Psoas muscle (tissue), 8 donors: ENCODE results near the gene CHD2. TPM values are rescaled to one million over a fixed set of nuclear protein-coding genes. Genes with fewer than 3 reads are reported as not detected.

Experiments
- ATAC-seq, 4 donors: fragments of 200-7000 bp; cut with Tn5 transposase; one replicate each; pipeline ENCODE4 v1.9.1; 2020; ENCODE audit warnings: moderate library complexity in 3 of 4, mild to moderate bottlenecking in 2 of 4
- DNase-seq, 2 donors: peaks; one replicate each; pipeline ENCODE4 v3.0.0-alpha.2; 2020
- H3K27ac ChIP-seq: fragments of 200-600 bp; one replicate; pipeline ENCODE4 v1.8.0; 2022
- H3K27me3 ChIP-seq, 3 donors: fragments of 200-600 bp in 1 of 3; one replicate each; pipeline versions ENCODE4 v1.6.1 to v1.8.0; 2013 to 2022; ENCODE audit warnings: low read length in 2 of 3, mild to moderate bottlenecking in 2 of 3, moderate library complexity in 1 of 3; ENCODE audit not compliant: insufficient read depth in 3 of 3
- H3K36me3 ChIP-seq, 2 donors: fragments of 200-600 bp in 1 of 2; one replicate each; pipeline versions ENCODE4 v1.6.1 to v1.8.0; 2013 to 2022; ENCODE audit warnings: low read depth in 1 of 2, mild to moderate bottlenecking in 1 of 2, moderate library complexity in 1 of 2; ENCODE audit not compliant: insufficient read depth in 1 of 2
- H3K4me1 ChIP-seq: fragments of 200-600 bp; one replicate; pipeline ENCODE4 v1.8.0; 2022
- H3K4me3 ChIP-seq: fragments of 200-600 bp; one replicate; pipeline ENCODE4 v1.8.0; 2022; ENCODE audit warnings: mild to moderate bottlenecking
- H3K9me3 ChIP-seq: fragments of 200-600 bp; one replicate; pipeline ENCODE4 v1.8.0; 2022
- CTCF ChIP-seq: fragments of 200-600 bp; IDR thresholded peaks from one replicate; pipeline ENCODE4 v1.8.0; 2022; ENCODE audit warnings: antibody characterized with exemption
- WGBS, 3 donors: extraction: QIAGEN DNeasy Blood & Tissue Kit; methylation state at CpG; one replicate each; pipeline versions ENCODE4 v1.1.6 to v1.1.7; 2013; 5-methylcytosine and 5-hydroxymethylcytosine counted together
- intact Hi-C, 2 donors: fragments of 100-400 bp; cut with DNase I; formaldehyde crosslinking; loops; one replicate each; pipeline versions ENCODE4 v1.11.0 to v1.14.2; 2022
- polyA plus RNA-seq, 3 donors: library from polyadenylated mRNA; stranded (reverse); fragments of 200-250 nt; gene quantifications; one replicate each; pipeline ENCODE4 v1.2.3, GENCODE V29; 2013
- total RNA-seq, 4 donors: library from RNA; stranded (reverse); fragmentation: NEBNext Ultra II Directional in 2 of 4; extraction: Animal tissue kit (Norgen Biotek cat#: 25700) in 2 of 4; gene quantifications; one replicate each; pipeline versions ENCODE4 v1.2.1 to v1.2.4, GENCODE V29; 2021 to 2023
- donor health status: healthy with polysubstance abuse.
- donor health status: DM: no; HTN: no; CAD: no; lungs with moderate emphysema.
- donor health status: Bipolar disorder and iron deficiency.
- donor health status: healthy.
- donor health status: DM: yes; HTN: yes; CAD: no.
- donor health status: DM: no; HTN: no; CAD: no.
- donor health status: DM: no; HTN: no; CAD: no.
- donor health status: DM: yes; HTN: yes; CAD: no.

CHD2 gene
- total and polyA plus RNA-seq, 7 donors: 11.1 to 53.0 (median 40.9) TPM

DNA sequence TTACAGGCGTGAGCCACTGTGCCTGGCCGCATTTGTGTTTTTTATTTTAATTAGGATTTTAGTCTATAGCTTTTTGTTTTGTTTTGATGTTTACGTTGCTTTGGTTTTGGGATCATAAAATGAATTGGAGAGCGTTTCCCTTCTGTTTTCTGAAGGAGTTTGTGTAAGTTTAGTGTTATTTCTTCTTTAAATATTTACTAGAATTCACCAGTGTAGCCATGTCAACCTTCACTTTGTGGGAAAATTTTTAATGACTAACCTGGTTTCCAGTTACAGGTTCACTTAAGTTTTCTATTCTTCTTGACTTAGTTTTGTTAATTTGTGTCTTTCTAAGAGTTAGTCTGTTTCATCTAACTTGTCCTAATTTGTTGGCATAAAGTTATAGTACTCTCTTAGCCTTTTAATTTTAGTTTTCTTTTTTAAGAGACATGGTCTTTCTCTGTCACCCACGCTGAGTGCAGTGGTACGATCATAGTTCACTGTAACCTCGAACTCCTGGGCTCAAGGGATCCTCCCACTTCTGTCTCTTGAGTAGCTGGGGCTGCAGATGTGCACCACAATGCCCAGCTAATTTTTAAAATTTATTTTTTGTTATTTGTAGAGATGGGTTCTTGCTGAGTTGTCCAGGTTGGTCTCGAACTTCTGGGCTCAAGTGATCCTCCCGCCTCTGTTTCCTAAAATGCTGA is 61.0 kb downstream of the CHD2 start:
- intact Hi-C loops: no loop called here
- DNase-seq: no peak
- Histone ChIP-seq H3K27me3 (no peaks in the 10 kb centered on the region), H3K4me3 (no peak overlapping the region), H3K4me1 (peaks cover 11% of the 10 kb centered on the region), H3K9me3 (no peaks in the 10 kb centered on the region), H3K27ac (no peak overlapping the region), H3K36me3 (peaks cover 0 to 92% of the 10 kb centered on the region in 2 donors)
- no peak for ATAC-seq
- no peak for TF ChIP-seq CTCF
- WGBS, 3 donors: 95 to 99% (median 97%) methylated on average over 9 of the region's 9 CpGs

- DNase-seq (no peak), ATAC-seq (no peak)
- intact Hi-C loops: no loop called here
- 90 to 100% (median 97%) methylated on average over 1 of the region's 1 CpG for WGBS, 3 donors
- no peaks in the 10 kb centered on the region for H3K9me3 ChIP-seq
- peaks cover 4% of the 10 kb centered on the region for H3K4me1 ChIP-seq
- TF ChIP-seq CTCF: no peak
- peaks cover 3 to 86% of the 10 kb centered on the region in 2 donors for H3K36me3 ChIP-seq
- H3K27me3 ChIP-seq: no peaks in the 10 kb centered on the region
- no peak overlapping the region for H3K27ac ChIP-seq
- H3K4me3 ChIP-seq: no peak overlapping the region
These were observed 62.8 kb downstream of the CHD2 start for GRCh38 chr15:92962914-92963313.

- no peak overlapping the region for H3K27ac ChIP-seq
- H3K36me3 ChIP-seq: peaks cover 3 to 85% of the 10 kb centered on the region in 2 donors
- no peaks in the 10 kb centered on the region for H3K27me3 ChIP-seq
- ATAC-seq (no peak), DNase-seq (no peak)
- no peaks in the 10 kb centered on the region for H3K9me3 ChIP-seq
- WGBS, 3 donors: 95 to 99% (median 96%) methylated on average over 2 of the region's 2 CpGs
- intact Hi-C loops: no loop called here
- TF ChIP-seq CTCF: no peak
- no peak overlapping the region for H3K4me3 ChIP-seq
- peaks cover 5% of the 10 kb centered on the region for H3K4me1 ChIP-seq
These were observed 63.7 kb downstream of the CHD2 start for GRCh38 chr15:92963794-92964193.

- no peak overlapping the region for H3K4me3 ChIP-seq
- WGBS, 3 donors: 93 to 94% (median 94%) methylated on average over 5 of the region's 5 CpGs
- peaks cover 16% of the 10 kb centered on the region for H3K4me1 ChIP-seq
- H3K9me3 ChIP-seq: no peaks in the 10 kb centered on the region
- ATAC-seq (peak in 3 of 4 donors; percentile 9 to 48 (median 26)), DNase-seq (no peak)
- intact Hi-C loops: loop anchor here in 1 of 2 donors (5.0 kb wide), 1 partner anchor 37 kb away; no protein-coding TSS in a partner anchor
- H3K27me3 ChIP-seq: no peaks in the 10 kb centered on the region
- peaks cover 3 to 80% of the 10 kb centered on the region in 2 donors for H3K36me3 ChIP-seq
- no peak for TF ChIP-seq CTCF
- peak overlapping the region; percentile 28 for H3K27ac ChIP-seq
These were observed 69.0 kb downstream of the CHD2 start for GRCh38 chr15:92968926-92969651.
